IPS-18a (cell line): ENCODE results near the gene GOLGA8B.
"Not testable (repeated sequence)": the region's sequence is repeated elsewhere in the genome, so short reads cannot be mapped to it uniquely, and the experiment has no call there.

Experiments used
- H3K27ac ChIP-seq: one replicate; pipeline ENCODE4 v1.5.1; 2013; ENCODE audit warnings: low read length
- H3K27me3 ChIP-seq: one replicate; pipeline ENCODE4 v1.6.1; 2013; ENCODE audit warnings: mild to moderate bottlenecking, low read length; ENCODE audit not compliant: control insufficient read depth, insufficient read depth
- H3K36me3 ChIP-seq: one replicate; pipeline ENCODE4 v1.6.1; 2013; ENCODE audit warnings: low read depth, low read length; ENCODE audit not compliant: control insufficient read depth
- H3K4me1 ChIP-seq: one replicate; pipeline ENCODE4 v1.6.1; 2013; ENCODE audit warnings: low read depth, low read length; ENCODE audit not compliant: control insufficient read depth
- H3K4me3 ChIP-seq: one replicate; pipeline ENCODE4 v1.5.1; 2013; ENCODE audit warnings: low read length
- H3K9ac ChIP-seq: one replicate; pipeline ENCODE4 v1.6.1; 2013; ENCODE audit warnings: mild to moderate bottlenecking, low read length, moderate library complexity
- H3K9me3 ChIP-seq: one replicate; pipeline ENCODE4 v1.6.1; 2013; ENCODE audit warnings: low read depth, low read length; ENCODE audit not compliant: control insufficient read depth

Gene GOLGA8B

GRCh38 chr15:34575035-34575434 is 8.4 kb downstream of the GOLGA8B start:
- not testable (repeated sequence) for H3K27me3 ChIP-seq, H3K9me3 ChIP-seq, H3K9ac ChIP-seq, H3K36me3 ChIP-seq, H3K4me3 ChIP-seq, H3K4me1 ChIP-seq, H3K27ac ChIP-seq

GRCh38 chr15:34572921-34573320 is 10.5 kb downstream of the GOLGA8B start:
- H3K36me3 ChIP-seq, H3K4me3 ChIP-seq, H3K27ac ChIP-seq, H3K9me3 ChIP-seq, H3K9ac ChIP-seq, H3K4me1 ChIP-seq, H3K27me3 ChIP-seq: not testable (repeated sequence)

GRCh38 chr15:34572019-34572641 is 11.3 kb downstream of the GOLGA8B start:
- not testable (repeated sequence) for H3K27ac ChIP-seq, H3K4me3 ChIP-seq, H3K9ac ChIP-seq, H3K36me3 ChIP-seq, H3K9me3 ChIP-seq, H3K4me1 ChIP-seq, H3K27me3 ChIP-seq

- not testable (repeated sequence) for H3K9me3 ChIP-seq, H3K9ac ChIP-seq
Observed at GRCh38 chr15:34569670-34570396, 13.6 kb downstream of the GOLGA8B start.

GRCh38 chr15:34567174-34567573 is 16.3 kb downstream of the GOLGA8B start:
- H3K9ac ChIP-seq, H3K4me1 ChIP-seq, H3K27ac ChIP-seq, H3K4me3 ChIP-seq, H3K36me3 ChIP-seq, H3K27me3 ChIP-seq, H3K9me3 ChIP-seq: not testable (repeated sequence)

More at GRCh38 chr15:34569670-34570396, 13.6 kb downstream of the GOLGA8B start:
- not testable (repeated sequence) for H3K27ac ChIP-seq, H3K36me3 ChIP-seq, H3K4me3 ChIP-seq, H3K27me3 ChIP-seq, H3K4me1 ChIP-seq

- not testable (repeated sequence) for H3K27me3 ChIP-seq, H3K4me3 ChIP-seq, H3K9ac ChIP-seq, H3K36me3 ChIP-seq, H3K27ac ChIP-seq, H3K9me3 ChIP-seq, H3K4me1 ChIP-seq
Observed at GRCh38 chr15:34564711-34565110, 18.7 kb downstream of the GOLGA8B start.

- not testable (repeated sequence) for H3K27ac ChIP-seq, H3K4me1 ChIP-seq, H3K27me3 ChIP-seq, H3K9me3 ChIP-seq, H3K4me3 ChIP-seq, H3K36me3 ChIP-seq, H3K9ac ChIP-seq
Observed at GRCh38 chr15:34560814-34561213, 22.6 kb downstream of the GOLGA8B start.

GRCh38 chr15:34559764-34560163 is 23.7 kb downstream of the GOLGA8B start:
- not testable (repeated sequence) for H3K4me3 ChIP-seq, H3K36me3 ChIP-seq, H3K27me3 ChIP-seq, H3K9ac ChIP-seq, H3K4me1 ChIP-seq, H3K27ac ChIP-seq, H3K9me3 ChIP-seq

- H3K4me3 ChIP-seq, H3K27ac ChIP-seq: not testable (repeated sequence)
Observed at GRCh38 chr15:34555162-34555561, 28.3 kb downstream of the GOLGA8B start.

GRCh38 chr15:34554716-34555115 is 28.7 kb downstream of the GOLGA8B start:
- not testable (repeated sequence) for H3K9me3 ChIP-seq, H3K36me3 ChIP-seq, H3K9ac ChIP-seq, H3K4me3 ChIP-seq, H3K27ac ChIP-seq, H3K27me3 ChIP-seq, H3K4me1 ChIP-seq

More at GRCh38 chr15:34555162-34555561, 28.3 kb downstream of the GOLGA8B start:
- not testable (repeated sequence) for H3K9ac ChIP-seq, H3K27me3 ChIP-seq, H3K9me3 ChIP-seq, H3K4me1 ChIP-seq, H3K36me3 ChIP-seq

GRCh38 chr15:34554126-34554525 is 29.3 kb downstream of the GOLGA8B start:
- H3K27ac ChIP-seq, H3K9ac ChIP-seq, H3K36me3 ChIP-seq, H3K27me3 ChIP-seq, H3K9me3 ChIP-seq, H3K4me3 ChIP-seq, H3K4me1 ChIP-seq: not testable (repeated sequence)

GRCh38 chr15:34550129-34550528 is 33.3 kb downstream of the GOLGA8B start:
- not testable (repeated sequence) for H3K9me3 ChIP-seq, H3K4me1 ChIP-seq, H3K4me3 ChIP-seq, H3K36me3 ChIP-seq, H3K9ac ChIP-seq, H3K27ac ChIP-seq, H3K27me3 ChIP-seq
